B cell (primary cell): ENCODE results near the gene PUS7. TPM values are rescaled to one million over a fixed set of nuclear protein-coding genes. Genes with fewer than 3 reads are reported as not detected.
"Not testable (repeated sequence)": the region's sequence is repeated elsewhere in the genome, so short reads cannot be mapped to it uniquely, and the experiment has no call there.

ENCODE experiments used
- ATAC-seq: fragments of 200-7000 bp; cut with Tn5 transposase; one replicate; pipeline ENCODE4 v1.10.0; 2021; ENCODE audit warnings: low read depth, mild to moderate bottlenecking, moderate number of reproducible peaks, moderate library complexity
- CTCF ChIA-PET: fragments of 350-600 bp; sonication (Branson Sonifier 250); formaldehyde crosslinking; loops from one replicate; lab custom pipeline; 2021; ENCODE audit warnings: antibody characterized with exemption, inconsistent platforms; lab: Charles Lee
- POLR2A ChIA-PET: fragments of 350-600 bp; sonication (Branson Sonifier 250); formaldehyde crosslinking; loops from one replicate; lab custom pipeline; 2021; ENCODE audit warnings: antibody characterized with exemption; lab: Charles Lee
- DNase-seq: peaks from one replicate; pipeline ENCODE4 v3.0.0; 2013
- H2AFZ ChIP-seq: 2 replicates; pipeline ENCODE4 v1.6.1; 2012; ENCODE audit warnings: mild to moderate bottlenecking, low read depth, low read length; ENCODE audit not compliant: insufficient read depth, poor library complexity, severe bottlenecking
- H3K27ac ChIP-seq, 2 donors: 1 replicate in 1 of 2; 2 replicates in 1 of 2; pipeline ENCODE4 v1.5.1; 2012 to 2013; ENCODE audit warnings: low read length in 2 of 2, mild to moderate bottlenecking in 2 of 2, moderate library complexity in 1 of 2
- H3K27me3 ChIP-seq, 4 experiments: fragments of 200-600 bp in 1 of 4; sonication (generic) in 1 of 4; replicated peaks in 1 of 4; 1 replicate in 2 of 4; 2 replicates in 2 of 4; pipeline versions ENCODE4 v1.6.1 to v1.7.0; 2013 to 2016; ENCODE audit warnings: low read length in 3 of 4, mild to moderate bottlenecking in 2 of 4, mixed read lengths in 1 of 4, moderate library complexity in 1 of 4; ENCODE audit not compliant: insufficient read depth in 4 of 4, control insufficient read depth in 3 of 4; ENCODE audit errors: control extremely low read depth in 1 of 4
- H3K36me3 ChIP-seq, 2 experiments: replicated peaks in 1 of 2; 1 replicate in 1 of 2; 2 replicates in 1 of 2; pipeline versions ENCODE4 v1.6.1 to v1.7.1; 2013; ENCODE audit warnings: low read length in 1 of 2; ENCODE audit not compliant: insufficient read depth in 2 of 2, control insufficient read depth in 1 of 2; ENCODE audit errors: control extremely low read depth in 1 of 2, extremely low read depth in 1 of 2
- H3K4me1 ChIP-seq, 2 donors: fragments of 200-600 bp in 1 of 2; sonication (generic) in 1 of 2; 1 replicate in 1 of 2; 2 replicates in 1 of 2; pipeline versions ENCODE4 v1.5.1 to v1.6.1; 2013 to 2017; ENCODE audit warnings: low read length in 2 of 2; ENCODE audit not compliant: control insufficient read depth in 2 of 2, insufficient read depth in 2 of 2
- H3K4me2 ChIP-seq: replicated peaks from 2 replicates; pipeline ENCODE3; 2012; ENCODE audit warnings: mild to moderate bottlenecking, low read depth, low read length; ENCODE audit not compliant: poor library complexity, severe bottlenecking
- H3K4me3 ChIP-seq, 5 experiments: fragments of 200-600 bp in 1 of 5; sonication (generic) in 1 of 5; 1 replicate in 3 of 5; 2 replicates in 2 of 5; pipeline versions ENCODE4 v1.5.1 to v1.7.0; 2011 to 2016; ENCODE audit warnings: low read length in 4 of 5, mild to moderate bottlenecking in 4 of 5, low read depth in 2 of 5, control low read depth in 1 of 5, moderate library complexity in 1 of 5; ENCODE audit not compliant: insufficient read depth in 1 of 5; ENCODE audit errors: control extremely low read depth in 1 of 5, extremely low read depth in 1 of 5
- H3K79me2 ChIP-seq: fragments of 200-600 bp; sonication (generic); one replicate; pipeline ENCODE4 v1.6.0; 2016; ENCODE audit warnings: low read length; ENCODE audit not compliant: control insufficient read depth, insufficient read depth
- H3K9ac ChIP-seq: fragments of 200-600 bp; sonication (generic); 2 replicates; pipeline ENCODE4 v1.6.1; 2017; ENCODE audit warnings: mild to moderate bottlenecking, low read length, moderate library complexity
- H3K9me3 ChIP-seq, 3 donors: one replicate each; pipeline versions ENCODE4 v1.6.1 to v1.7.1; 2013; ENCODE audit warnings: low read length in 2 of 3; ENCODE audit not compliant: control insufficient read depth in 2 of 3, insufficient read depth in 1 of 3; ENCODE audit errors: control extremely low read depth in 1 of 3
- H4K20me1 ChIP-seq: 2 replicates; pipeline ENCODE4 v1.6.0; 2012; ENCODE audit warnings: mild to moderate bottlenecking, low read length; ENCODE audit not compliant: insufficient read depth, control insufficient read depth, poor library complexity, severe bottlenecking
- H3K27ac Mint-ChIP-seq: one replicate; pipeline ENCODE4 v1.8.0; 2021; ENCODE audit warnings: mixed read lengths
- H3K27me3 Mint-ChIP-seq: one replicate; pipeline ENCODE4 v1.8.0; 2021; ENCODE audit warnings: mixed read lengths
- H3K4me1 Mint-ChIP-seq: one replicate; pipeline ENCODE4 v1.8.0; 2021; ENCODE audit warnings: mixed read lengths
- H3K4me3 Mint-ChIP-seq: one replicate; pipeline ENCODE4 v1.8.0; 2021; ENCODE audit warnings: mixed read lengths
- H3K9me3 Mint-ChIP-seq: one replicate; pipeline ENCODE4 v1.8.0; 2022; ENCODE audit warnings: mixed read lengths; ENCODE audit not compliant: insufficient read depth
- CTCF ChIP-seq: fragments of 200-600 bp; IDR thresholded peaks from one replicate; pipeline ENCODE4 v1.8.0; 2022; ENCODE audit warnings: antibody characterized with exemption, mild to moderate bottlenecking
- EZH2 ChIP-seq: IDR thresholded peaks from 2 replicates; pipeline ENCODE4 v1.6.1; 2012; ENCODE audit warnings: borderline replicate concordance, low read depth, mild to moderate bottlenecking, moderate library complexity, low read length; ENCODE audit not compliant: insufficient read depth, poor library complexity, severe bottlenecking
- WGBS: methylation state at CpG from one replicate; pipeline ENCODE4 v1.1.5; 2013; ENCODE audit warnings: missing lambda C conversion rate; ENCODE audit not compliant: insufficient coverage; 5-methylcytosine and 5-hydroxymethylcytosine counted together
- intact Hi-C: fragments of 100-400 bp; cut with micrococcal nuclease; formaldehyde crosslinking; loops from one replicate; pipeline ENCODE4 v1.10.0; 2022
- polyA plus RNA-seq: library from polyadenylated mRNA; depleted of rRNA; stranded (reverse); fragments of >200 nt; gene quantifications from 2 replicates; pipeline ENCODE4 v1.2.3, GENCODE V29; 2012
- total RNA-seq, 2 donors: library from RNA; stranded (reverse); fragments of 120-200 nt in 1 of 2; gene quantifications; 1 replicate in 1 of 2; 2 replicates in 1 of 2; pipeline versions ENCODE4 v1.2.3 to v1.2.4, GENCODE V29; 2013 to 2022

The PUS7 gene
- total and polyA plus RNA-seq, 2 donors (not counting 1 experiment from before 2014, with no cell fraction given) = 2.0 to 7.7 TPM

GRCh38 chr7:105524840-105525239 is 2.8 kb upstream of the PUS7 start:
- Histone ChIP-seq H3K4me3 (no peak overlapping the region), H3K9ac (no peak overlapping the region), H3K4me1 (peaks cover 13 to 22% of the 10 kb centered on the region in 2 donors), H3K36me3 (no peaks in the 10 kb centered on the region), H2AFZ (no peak overlapping the region), H3K27ac (no peak overlapping the region), H3K4me2 (peak overlapping the region; percentile 6), H3K27me3 (no peaks in the 10 kb centered on the region), H3K9me3 (peaks cover 0 to 3% (median 0%) of the 10 kb centered on the region in 3 donors), H4K20me1 (no peaks in the 10 kb centered on the region), H3K79me2 (peaks cover 11% of the 10 kb centered on the region)
- no peaks in the 10 kb centered on the region for H3K9me3 Mint-ChIP-seq
- peaks cover 20% of the 10 kb centered on the region for H3K4me1 Mint-ChIP-seq
- no peaks in the 10 kb centered on the region for H3K27me3 Mint-ChIP-seq
- intact Hi-C loops = loop anchor here (5.0 kb wide), 2 partner anchors 138 to 508 kb away; partner anchors contain the start of gene SRPK2
- no peak overlapping the region for H3K4me3 Mint-ChIP-seq
- H3K27ac Mint-ChIP-seq = no peak overlapping the region
- peak; percentile 46 for DNase-seq
- TF ChIP-seq CTCF = no peak
- no peak for TF ChIP-seq EZH2
- POLR2A ChIA-PET = interaction anchor here (0.7 kb wide), 1 partner anchor 70 kb away, joined by 3 read pairs; no protein-coding TSS in a partner anchor
- no peak for ATAC-seq
- 65% methylated on average over 2 of the region's 4 CpGs for WGBS
- CTCF ChIA-PET = interaction anchor here (0.6 kb wide), 1 partner anchor 15 kb away, joined by 4 read pairs; no protein-coding TSS in a partner anchor

GRCh38 chr7:105524423-105524822 is 2.4 kb upstream of the PUS7 start:
- CTCF ChIA-PET = interaction anchor here (0.6 to 1.7 kb wide), 2 partner anchors 7 to 16 kb away, joined by 4 to 5 read pairs; partner anchors contain the start of gene RINT1
- not testable (repeated sequence) for ATAC-seq, H2AFZ ChIP-seq, H3K9me3 ChIP-seq, H3K27me3 ChIP-seq, H3K27me3 Mint-ChIP-seq, H3K27ac ChIP-seq, H3K4me3 Mint-ChIP-seq, DNase-seq, H3K4me3 ChIP-seq, H3K27ac Mint-ChIP-seq, H3K36me3 ChIP-seq, H3K4me2 ChIP-seq, H3K9ac ChIP-seq, H3K9me3 Mint-ChIP-seq, H4K20me1 ChIP-seq
- WGBS = 96% methylated on average over 4 of the region's 11 CpGs
- peaks cover 23% of the 10 kb centered on the region for H3K4me1 Mint-ChIP-seq
- Histone ChIP-seq H3K79me2 (peaks cover 15% of the 10 kb centered on the region), H3K4me1 (peaks cover 13 to 22% of the 10 kb centered on the region in 2 donors)
- POLR2A ChIA-PET = interaction anchor here (0.7 to 4.0 kb wide), 2 partner anchors 8 to 70 kb away, joined by 3 to 22 read pairs; partner anchors contain the start of gene RINT1
- intact Hi-C loops = loop anchor here (5.0 kb wide), 2 partner anchors 137 to 507 kb away; partner anchors contain the start of gene SRPK2
